Fibroblast of pulmonary artery (primary cell): ENCODE measurements around the gene TTC34.
"Not testable (repeated sequence)": the region's sequence is repeated elsewhere in the genome, so short reads cannot be mapped to it uniquely, and the experiment has no call there.

Source experiments
- DNase-seq: peaks from one replicate; pipeline ENCODE4 v3.0.0-alpha.2; 2010; ENCODE audit warnings: low read depth
- H3K4me3 ChIP-seq: replicated peaks from 2 replicates; pipeline ENCODE4 v1.5.1; 2011; ENCODE audit warnings: low read depth, mild to moderate bottlenecking, control low read depth, low read length, moderate library complexity

TTC34 gene

DNA sequence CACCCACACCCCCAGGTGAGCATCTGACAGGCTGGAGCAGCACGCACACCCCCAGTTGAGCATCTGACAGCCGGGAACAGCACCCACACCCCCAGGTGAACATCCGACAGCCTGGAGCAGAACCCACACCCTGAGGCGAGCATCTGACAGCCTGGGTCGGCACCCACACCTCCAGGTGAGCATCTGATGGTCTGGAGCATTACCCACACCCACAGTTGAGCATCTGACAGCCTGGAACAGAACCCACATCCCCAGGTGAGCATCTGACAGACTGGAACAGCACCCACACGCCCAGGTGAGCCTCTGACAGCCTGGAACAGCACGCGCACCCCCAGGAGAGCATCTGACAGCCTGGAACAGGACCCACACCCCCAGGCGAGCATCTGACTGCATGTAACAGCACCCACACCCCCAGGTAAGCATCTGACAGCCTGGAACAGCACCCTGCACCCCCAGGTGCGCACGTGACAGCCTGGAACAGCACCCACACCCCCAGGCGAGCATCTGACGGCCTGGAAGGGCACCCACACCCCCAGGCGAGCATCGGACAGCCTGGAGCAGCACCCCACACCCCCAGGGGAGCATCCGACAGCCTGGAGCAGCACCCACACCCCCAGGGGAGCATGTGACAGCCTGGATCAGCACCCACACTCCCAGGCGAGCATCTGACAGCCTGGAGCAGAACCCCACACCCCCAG, 113.7 kb downstream of the TTC34 start:
- DNase-seq, H3K4me3 ChIP-seq: not testable (repeated sequence)

DNA sequence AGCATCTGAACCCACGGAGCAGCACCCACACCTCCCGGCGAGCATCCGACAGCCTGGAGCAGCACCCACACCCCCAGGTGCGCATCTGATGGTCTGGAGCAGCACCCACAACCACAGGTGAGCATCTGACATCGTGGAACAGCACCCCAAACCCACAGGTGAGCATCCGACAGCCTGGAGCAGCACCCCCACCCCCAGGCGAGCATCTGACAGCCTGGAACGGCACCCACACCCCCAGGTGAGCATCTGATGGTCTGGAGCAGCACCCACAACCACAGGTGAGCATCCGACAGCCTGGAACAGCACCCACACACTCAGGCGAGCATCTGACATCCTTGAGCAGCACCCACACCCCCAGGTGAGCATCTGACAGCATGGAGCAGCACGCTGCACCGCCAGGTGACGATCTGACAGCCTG, 114.3 kb downstream of the TTC34 start:
- H3K4me3 ChIP-seq, DNase-seq: not testable (repeated sequence)

GRCh38 chr1:2686091-2686863, 115.2 kb downstream of the TTC34 start:
- not testable (repeated sequence) for DNase-seq

GRCh38 chr1:2685671-2686070, 115.8 kb downstream of the TTC34 start:
- not testable (repeated sequence) for H3K4me3 ChIP-seq, DNase-seq

More at GRCh38 chr1:2686091-2686863, 115.2 kb downstream of the TTC34 start:
- H3K4me3 ChIP-seq: not testable (repeated sequence)

DNA sequence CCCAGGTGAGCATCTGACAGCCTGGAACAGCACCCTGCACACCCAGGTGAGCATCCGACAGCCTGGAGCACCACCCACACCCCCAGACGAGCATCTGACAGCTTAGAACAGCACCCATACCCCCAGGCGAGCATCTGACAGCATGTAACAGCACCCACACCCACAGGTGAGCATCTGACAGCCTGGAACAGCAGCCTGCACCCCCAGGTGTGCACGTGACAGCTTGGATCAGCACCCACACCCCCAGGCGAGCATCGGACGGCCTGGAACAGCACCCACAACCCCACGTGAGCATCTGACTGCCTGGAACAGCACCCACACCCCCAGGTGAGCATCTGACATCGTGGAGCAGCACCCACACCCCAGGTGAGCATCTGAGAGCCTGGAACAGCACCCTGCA, 116.6 kb downstream of the TTC34 start:
- not testable (repeated sequence) for DNase-seq, H3K4me3 ChIP-seq

GRCh38 chr1:2684000-2684399, 117.5 kb downstream of the TTC34 start:
- not testable (repeated sequence) for H3K4me3 ChIP-seq

GRCh38 chr1:2683321-2683741, 118.2 kb downstream of the TTC34 start:
- H3K4me3 ChIP-seq, DNase-seq: not testable (repeated sequence)

More at GRCh38 chr1:2684000-2684399, 117.5 kb downstream of the TTC34 start:
- DNase-seq: not testable (repeated sequence)

DNA sequence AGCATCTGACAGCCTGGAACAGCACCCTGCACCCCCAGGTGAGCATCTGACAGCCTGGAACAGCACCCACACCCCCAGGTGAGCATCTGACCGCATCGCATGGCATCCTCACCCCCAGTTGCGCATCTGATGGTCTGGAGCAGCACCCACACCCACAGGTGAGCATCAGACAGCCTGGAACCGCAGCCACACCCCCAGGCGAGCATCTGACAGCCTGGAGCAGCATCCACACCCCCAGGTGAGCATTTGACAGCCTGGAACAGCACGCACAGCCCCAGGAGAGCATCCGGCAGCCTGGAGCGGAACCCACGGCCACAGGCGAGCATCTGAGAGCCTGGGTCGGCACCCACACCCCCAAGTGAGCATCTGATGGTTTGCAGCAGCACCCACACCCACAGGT, 118.6 kb downstream of the TTC34 start:
- not testable (repeated sequence) for DNase-seq

DNA sequence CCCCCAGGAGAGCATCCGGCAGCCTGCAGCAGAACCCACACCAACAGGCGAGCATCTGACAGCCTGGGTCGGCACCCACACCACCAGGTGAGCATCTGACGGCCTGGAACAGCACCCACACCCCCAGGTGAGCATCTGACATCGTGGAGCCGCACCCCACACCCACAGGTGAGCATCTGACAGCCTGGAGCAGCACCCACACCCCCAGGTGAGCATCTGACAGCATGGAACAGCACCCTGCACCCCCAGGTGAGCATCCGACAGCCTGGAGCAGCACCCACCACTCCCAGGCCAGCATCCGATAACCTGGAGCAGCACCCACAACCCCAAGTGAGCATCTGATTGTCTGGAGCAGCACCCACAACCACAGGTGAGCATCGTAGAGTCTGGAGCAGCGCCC, 124.8 kb downstream of the TTC34 start:
- DNase-seq, H3K4me3 ChIP-seq: not testable (repeated sequence)

More for the DNA sequence above, 118.6 kb downstream of the TTC34 start:
- H3K4me3 ChIP-seq: not testable (repeated sequence)

DNA sequence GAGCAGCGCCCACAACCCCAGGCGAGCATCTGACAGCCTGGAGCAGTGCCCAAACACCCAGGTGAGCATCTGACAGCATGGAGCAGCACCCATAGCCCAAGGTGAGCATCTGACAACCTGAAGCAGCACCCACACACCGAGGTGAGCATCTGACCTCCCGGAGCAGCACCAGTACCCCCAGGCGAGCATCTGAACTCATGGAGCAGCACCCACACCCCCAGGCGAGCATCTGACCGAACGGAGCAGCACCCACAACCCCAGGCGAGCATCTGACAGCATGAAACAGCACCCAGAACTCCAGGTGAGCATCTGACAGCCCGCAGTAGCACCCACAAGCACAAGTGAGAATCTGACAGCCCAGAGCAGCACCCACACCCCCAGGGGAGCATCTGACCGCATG, 129.8 kb downstream of the TTC34 start:
- not testable (repeated sequence) for DNase-seq

GRCh38 chr1:2659806-2660205, 141.7 kb downstream of the TTC34 start:
- H3K4me3 ChIP-seq, DNase-seq: not testable (repeated sequence)

More for the DNA sequence above, 129.8 kb downstream of the TTC34 start:
- not testable (repeated sequence) for H3K4me3 ChIP-seq

- not testable (repeated sequence) for DNase-seq, H3K4me3 ChIP-seq
Measured at GRCh38 chr1:2657909-2658308, 143.6 kb downstream of the TTC34 start.

DNA sequence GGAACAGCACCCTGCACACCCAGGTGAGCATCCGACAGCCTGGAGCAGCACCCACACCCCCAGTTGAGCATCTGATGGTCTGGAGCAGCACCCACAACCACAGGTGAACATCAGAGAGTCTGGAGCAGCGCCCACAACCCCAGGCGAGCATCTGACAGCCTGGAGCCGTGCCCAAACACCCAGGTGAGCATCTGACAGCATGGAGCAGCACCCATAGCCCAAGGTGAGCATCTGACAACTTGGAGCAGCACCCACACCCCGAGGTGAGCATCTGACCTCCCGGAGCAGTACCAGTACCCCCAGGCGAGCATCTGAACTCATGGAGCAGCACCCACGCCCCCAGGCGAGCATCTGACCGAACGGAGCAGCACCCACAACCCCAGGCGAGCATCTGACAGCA, 144.4 kb downstream of the TTC34 start:
- H3K4me3 ChIP-seq: not testable (repeated sequence)

GRCh38 chr1:2655598-2656434, 145.7 kb downstream of the TTC34 start:
- DNase-seq: not testable (repeated sequence)

More for the DNA sequence above, 144.4 kb downstream of the TTC34 start:
- DNase-seq: not testable (repeated sequence)

GRCh38 chr1:2654443-2654948, 147.0 kb downstream of the TTC34 start:
- H3K4me3 ChIP-seq, DNase-seq: not testable (repeated sequence)

More at GRCh38 chr1:2655598-2656434, 145.7 kb downstream of the TTC34 start:
- H3K4me3 ChIP-seq: not testable (repeated sequence)

DNA sequence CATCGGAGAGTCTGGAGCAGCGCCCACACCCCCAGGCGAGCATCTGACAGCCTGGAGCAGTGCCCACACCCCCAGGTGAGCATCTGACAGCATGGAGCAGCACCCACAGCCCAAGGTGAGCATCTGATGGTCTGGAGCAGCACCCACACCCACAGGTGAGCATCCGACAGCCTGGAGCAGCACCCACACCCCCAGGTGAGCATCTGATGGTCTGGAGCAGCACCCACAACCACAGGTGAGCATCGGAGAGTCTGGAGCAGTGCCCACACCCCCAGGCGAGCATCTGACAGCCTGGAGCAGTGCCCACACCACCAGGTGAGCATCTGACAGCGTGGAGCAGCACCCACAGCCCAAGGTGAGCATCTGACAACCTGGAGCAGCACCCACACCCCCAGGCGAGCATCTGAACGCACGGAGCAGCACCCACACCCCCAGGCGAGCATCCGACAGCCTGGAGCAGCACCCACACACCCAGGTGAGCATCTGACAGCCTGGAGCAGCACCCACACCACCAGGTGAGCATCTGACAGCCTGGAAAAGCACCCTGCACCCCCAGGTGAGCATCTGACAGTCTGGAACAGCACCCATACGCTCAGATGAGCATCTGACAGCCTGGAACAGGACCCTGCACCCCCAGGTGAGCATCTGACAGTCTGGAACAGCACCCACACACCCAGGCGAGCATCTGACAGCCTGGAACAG, 147.6 kb downstream of the TTC34 start:
- DNase-seq: not testable (repeated sequence)

GRCh38 chr1:2652926-2653571, 148.4 kb downstream of the TTC34 start:
- H3K4me3 ChIP-seq, DNase-seq: not testable (repeated sequence)

More for the DNA sequence above, 147.6 kb downstream of the TTC34 start:
- not testable (repeated sequence) for H3K4me3 ChIP-seq
